ENCODE results near the gene HTRA3.

The HTRA3 gene

DNA sequence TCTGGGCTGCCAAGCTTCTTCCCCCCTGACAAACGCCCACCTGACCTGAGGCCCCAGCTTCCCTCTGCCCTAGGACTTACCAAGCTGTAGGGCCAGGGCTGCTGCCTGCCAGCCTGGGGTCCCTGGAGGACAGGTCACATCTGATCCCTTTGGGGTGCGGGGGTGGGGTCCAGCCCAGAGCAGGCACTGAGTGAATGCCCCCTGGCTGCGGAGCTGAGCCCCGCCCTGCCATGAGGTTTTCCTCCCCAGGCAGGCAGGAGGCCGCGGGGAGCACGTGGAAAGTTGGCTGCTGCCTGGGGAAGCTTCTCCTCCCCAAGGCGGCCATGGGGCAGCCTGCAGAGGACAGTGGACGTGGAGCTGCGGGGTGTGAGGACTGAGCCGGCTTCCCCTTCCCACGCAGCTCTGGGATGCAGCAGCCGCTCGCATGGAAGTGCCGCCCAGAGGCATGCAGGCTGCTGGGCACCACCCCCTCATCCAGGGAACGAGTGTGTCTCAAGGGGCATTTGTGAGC, 37.0 kb downstream of the HTRA3 start:
- Histone ChIP-seq H3K36me3 (no peaks in the 10 kb centered on the region), H3K9me3 (ENCODE audit: severe bottlenecking) (no peaks in the 10 kb centered on the region), H3K27ac (no peak overlapping the region; the same call in 1 of the 2 replicates), H3K4me3 (ENCODE audit: low read depth, low read length) (no peak overlapping the region), H3K27me3 (ENCODE audit: insufficient read depth, low read depth, severe bottlenecking) (no peaks in the 10 kb centered on the region)
- peak; percentile 47 for DNase-seq
- TF ChIP-seq, protein P1, sequence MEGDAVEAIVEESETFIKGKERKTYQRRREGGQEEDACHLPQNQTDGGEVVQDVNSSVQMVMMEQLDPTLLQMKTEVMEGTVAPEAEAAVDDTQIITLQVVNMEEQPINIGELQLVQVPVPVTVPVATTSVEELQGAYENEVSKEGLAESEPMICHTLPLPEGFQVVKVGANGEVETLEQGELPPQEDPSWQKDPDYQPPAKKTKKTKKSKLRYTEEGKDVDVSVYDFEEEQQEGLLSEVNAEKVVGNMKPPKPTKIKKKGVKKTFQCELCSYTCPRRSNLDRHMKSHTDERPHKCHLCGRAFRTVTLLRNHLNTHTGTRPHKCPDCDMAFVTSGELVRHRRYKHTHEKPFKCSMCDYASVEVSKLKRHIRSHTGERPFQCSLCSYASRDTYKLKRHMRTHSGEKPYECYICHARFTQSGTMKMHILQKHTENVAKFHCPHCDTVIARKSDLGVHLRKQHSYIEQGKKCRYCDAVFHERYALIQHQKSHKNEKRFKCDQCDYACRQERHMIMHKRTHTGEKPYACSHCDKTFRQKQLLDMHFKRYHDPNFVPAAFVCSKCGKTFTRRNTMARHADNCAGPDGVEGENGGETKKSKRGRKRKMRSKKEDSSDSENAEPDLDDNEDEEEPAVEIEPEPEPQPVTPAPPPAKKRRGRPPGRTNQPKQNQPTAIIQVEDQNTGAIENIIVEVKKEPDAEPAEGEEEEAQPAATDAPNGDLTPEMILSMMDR (IDR thresholded peaks at IDR 0.05; ENCODE audit: low read depth, low read length) = no peak

DNA sequence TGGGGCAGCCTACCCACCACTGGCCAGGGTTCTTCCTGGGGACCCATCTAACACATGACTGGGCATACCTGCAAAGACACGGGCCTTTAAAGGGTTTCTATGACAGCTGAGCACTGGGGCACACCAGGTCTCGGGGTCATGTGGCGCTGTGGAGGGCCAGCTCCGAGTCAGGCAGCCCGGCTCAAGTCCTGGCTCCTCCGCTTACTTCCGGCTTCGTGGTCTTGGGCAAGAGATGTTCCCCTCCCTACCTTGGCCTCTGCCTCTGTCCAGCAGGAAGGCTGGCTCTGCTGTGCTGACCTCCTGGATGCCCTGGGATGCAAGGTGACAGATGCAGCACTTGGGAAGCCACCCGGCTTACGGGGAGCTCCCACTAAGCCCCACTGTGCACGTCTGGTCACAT, 37.6 kb downstream of the HTRA3 start:
- TF ChIP-seq, protein P1 (IDR thresholded peaks at IDR 0.05; ENCODE audit: low read depth, low read length) = no peak
- Histone ChIP-seq H3K4me3 (ENCODE audit: low read depth, low read length) (no peak overlapping the region), H3K9me3 (ENCODE audit: severe bottlenecking) (no peaks in the 10 kb centered on the region), H3K27ac (no peak overlapping the region), H3K36me3 (no peaks in the 10 kb centered on the region), H3K27me3 (ENCODE audit: insufficient read depth, low read depth, severe bottlenecking) (no peaks in the 10 kb centered on the region)
- DNase-seq = peak; percentile 32

DNA sequence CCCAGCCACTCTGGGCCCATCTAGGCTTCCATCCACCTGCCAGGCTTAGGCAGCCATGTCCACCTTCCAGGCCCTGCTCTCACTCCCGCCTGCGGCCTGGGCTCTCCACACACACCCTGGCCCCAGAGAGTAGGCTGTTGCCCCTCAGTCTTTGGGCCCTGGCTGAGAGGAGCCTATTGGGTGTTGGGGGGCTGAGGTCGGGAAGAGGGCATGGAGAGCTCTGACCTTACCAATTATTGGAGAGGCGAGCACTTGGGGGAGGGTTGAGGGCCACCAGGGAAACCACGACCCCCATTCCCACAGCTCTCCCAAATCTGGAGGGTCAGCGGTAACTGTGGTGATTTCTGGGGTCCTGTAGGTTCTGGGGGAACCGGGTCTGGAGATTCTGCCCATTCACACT, 38.2 kb downstream of the HTRA3 start:
- no peak for DNase-seq
- Histone ChIP-seq H3K9me3 (ENCODE audit: severe bottlenecking) (peaks cover 4% of the 10 kb centered on the region), H3K27me3 (ENCODE audit: insufficient read depth, low read depth, severe bottlenecking) (no peaks in the 10 kb centered on the region), H3K4me3 (ENCODE audit: low read depth, low read length) (no peak overlapping the region), H3K27ac (no peak overlapping the region), H3K36me3 (no peaks in the 10 kb centered on the region)
- TF ChIP-seq, protein P1 (IDR thresholded peaks at IDR 0.05; ENCODE audit: low read depth, low read length) = no peak

DNA sequence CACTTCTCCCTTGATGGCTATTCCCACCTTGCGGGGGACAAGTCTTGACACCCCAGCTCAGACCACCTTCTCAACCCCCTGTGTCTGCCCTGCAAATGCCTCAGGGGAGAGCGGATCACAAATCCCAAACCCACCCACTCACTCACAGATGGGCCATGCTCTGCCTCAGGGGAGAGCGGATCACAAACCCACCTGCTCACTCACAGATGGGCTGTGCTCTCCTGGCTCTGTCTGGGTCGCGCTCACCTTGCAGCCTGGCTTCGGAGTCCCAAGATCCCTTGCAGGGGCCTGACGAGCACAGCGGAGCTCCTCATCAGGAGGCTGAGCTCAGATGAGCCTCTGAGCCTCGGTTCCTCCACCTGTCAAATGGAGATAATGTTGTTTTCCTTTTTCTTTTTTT, 38.6 kb downstream of the HTRA3 start:
- H3K36me3 ChIP-seq = no peaks in the 10 kb centered on the region
- H3K27me3 ChIP-seq (ENCODE audit: insufficient read depth, low read depth, severe bottlenecking) = no peaks in the 10 kb centered on the region

DNA sequence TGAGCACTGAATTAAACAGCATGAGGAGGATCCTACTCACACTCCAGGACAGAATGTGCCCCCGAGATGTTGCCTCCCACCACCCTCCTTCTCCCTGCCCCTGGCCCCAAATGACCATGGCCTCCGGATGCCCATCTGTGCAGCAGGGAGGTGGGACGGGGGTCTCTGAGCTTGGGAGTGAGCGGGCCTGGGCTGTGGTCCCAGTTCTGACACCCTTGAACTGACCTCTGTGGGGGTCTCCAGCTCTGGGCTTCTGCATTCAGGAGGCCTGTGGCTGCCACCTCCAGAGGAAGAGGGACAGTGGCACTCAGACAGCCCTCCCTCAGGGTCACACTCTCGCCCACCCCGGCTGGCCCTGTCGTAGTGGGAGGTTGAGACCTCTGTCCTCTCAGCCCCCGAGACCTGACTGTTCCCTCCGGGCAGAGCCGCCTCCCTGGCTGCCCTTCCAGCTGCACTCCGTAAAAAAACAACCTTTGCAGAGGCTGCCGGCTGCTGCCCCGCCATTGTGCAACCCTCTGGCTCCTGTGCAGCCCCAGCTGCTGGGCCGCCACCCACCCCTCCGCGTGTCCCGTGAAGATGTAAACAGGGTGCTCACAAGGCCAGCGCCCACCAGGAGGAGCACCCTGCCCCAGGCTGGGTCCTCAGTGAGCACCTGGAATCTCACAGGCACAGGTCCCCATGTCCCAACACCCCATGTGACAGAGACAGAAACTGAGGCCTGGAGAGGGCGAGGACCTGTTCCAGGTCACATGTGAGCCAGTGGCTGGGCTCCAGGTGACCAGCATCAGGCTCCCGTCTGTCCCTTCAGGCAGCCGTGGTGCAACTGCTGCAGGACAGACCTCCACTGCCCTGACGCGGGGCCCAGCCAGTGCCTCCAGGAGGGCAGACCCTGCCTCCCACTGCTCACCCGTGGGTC, 39.6 kb downstream of the HTRA3 start:
- DNase-seq = no peak
- peaks cover 4% of the 10 kb centered on the region for H3K9me3 ChIP-seq (ENCODE audit: severe bottlenecking)
- no peak overlapping the region for H3K27ac ChIP-seq
- TF ChIP-seq, protein P1 (IDR thresholded peaks at IDR 0.05; ENCODE audit: low read depth, low read length) = no peak
- no peaks in the 10 kb centered on the region for H3K36me3 ChIP-seq
- H3K27me3 ChIP-seq (ENCODE audit: insufficient read depth, low read depth, severe bottlenecking) = no peaks in the 10 kb centered on the region
- H3K4me3 ChIP-seq (ENCODE audit: low read depth, low read length) = no peak overlapping the region

More for the DNA sequence above, 38.6 kb downstream of the HTRA3 start:
- Histone ChIP-seq H3K4me3 (ENCODE audit: low read depth, low read length) (no peak overlapping the region), H3K27ac (no peak overlapping the region), H3K9me3 (ENCODE audit: severe bottlenecking) (peaks cover 4% of the 10 kb centered on the region)
- DNase-seq = no peak
- TF ChIP-seq, protein P1 (IDR thresholded peaks at IDR 0.05; ENCODE audit: low read depth, low read length) = no peak
